ENCODE data around the gene XRCC5. TPM values are rescaled to one million over a fixed set of nuclear protein-coding genes. Genes with fewer than 3 reads are reported as not detected.
A peak's percentile ranks its signal among the peaks of the same experiment; 100 is the strongest.

XRCC5 gene
- 430 and 484 TPM in 2 replicates for total RNA-seq

- peaks cover 42% of the 10 kb centered on the region for H3K36me3 Mint-ChIP-seq (ENCODE audit: low read depth)
- intact Hi-C loops (cut with micrococcal nuclease), result loop anchor here (1.0 kb wide), 4 partner anchors 28 to 1300 kb away; partner anchors contain the start of genes BARD1, PECR, RPL37A and SMARCAL1
- no peaks in the 10 kb centered on the region for H3K9me3 Mint-ChIP-seq
- peaks cover 48% of the 10 kb centered on the region for H3K4me1 Mint-ChIP-seq (ENCODE audit: low read depth)
- peak within 1 kb of the TSS; percentile 98 for H3K27ac Mint-ChIP-seq
- peak; percentile 95 for DNase-seq (ENCODE audit: low spot score)
- H3K27me3 Mint-ChIP-seq (ENCODE audit: insufficient read depth), result no peaks in the 10 kb centered on the region
- H3K4me3 Mint-ChIP-seq, result peak within 1 kb of the TSS; percentile 99
Observed at GRCh38 chr2:216108967-216109921, at the start of gene XRCC5. TSS of gene XRCC5 (plus strand) at chr2:216109348. CDS start at chr2:216109437, 89 bp downstream.

GRCh38 chr2:216064014-216064630 lies 45.0 kb upstream of the XRCC5 start:
- Mint-ChIP-seq H3K9me3 (no peaks in the 10 kb centered on the region), H3K4me3 (no peak overlapping the region), H3K27ac (no peak overlapping the region), H3K27me3 (ENCODE audit: insufficient read depth) (no peaks in the 10 kb centered on the region), H3K36me3 (ENCODE audit: low read depth) (peaks cover 18% of the 10 kb centered on the region), H3K4me1 (ENCODE audit: low read depth) (no peaks in the 10 kb centered on the region)
- DNase-seq (ENCODE audit: low spot score), result no peak
- intact Hi-C loops (cut with micrococcal nuclease), result no loop called here

GRCh38 chr2:216064665-216065064 lies 44.5 kb upstream of the XRCC5 start:
- DNase-seq (ENCODE audit: low spot score), result no peak
- Mint-ChIP-seq H3K4me1 (ENCODE audit: low read depth) (no peaks in the 10 kb centered on the region), H3K27ac (no peak overlapping the region), H3K9me3 (no peaks in the 10 kb centered on the region), H3K36me3 (ENCODE audit: low read depth) (peaks cover 15% of the 10 kb centered on the region), H3K27me3 (ENCODE audit: insufficient read depth) (no peaks in the 10 kb centered on the region), H3K4me3 (no peak overlapping the region)
- intact Hi-C loops (cut with micrococcal nuclease), result no loop called here

- Mint-ChIP-seq H3K4me3 (no peak overlapping the region), H3K4me1 (ENCODE audit: low read depth) (no peaks in the 10 kb centered on the region), H3K36me3 (ENCODE audit: low read depth) (peaks cover 14% of the 10 kb centered on the region), H3K9me3 (no peaks in the 10 kb centered on the region), H3K27ac (no peak overlapping the region), H3K27me3 (ENCODE audit: insufficient read depth) (no peaks in the 10 kb centered on the region)
- intact Hi-C loops (cut with micrococcal nuclease), result no loop called here
- no peak for DNase-seq (ENCODE audit: low spot score)
Observed at GRCh38 chr2:216066230-216066629, 42.9 kb upstream of the XRCC5 start.

- intact Hi-C loops (cut with micrococcal nuclease), result no loop called here
- DNase-seq (ENCODE audit: low spot score), result no peak
- peaks cover 20% of the 10 kb centered on the region for H3K36me3 Mint-ChIP-seq (ENCODE audit: low read depth)
- peaks cover 5% of the 10 kb centered on the region for H3K4me1 Mint-ChIP-seq (ENCODE audit: low read depth)
- H3K27me3 Mint-ChIP-seq (ENCODE audit: insufficient read depth), result no peaks in the 10 kb centered on the region
- H3K9me3 Mint-ChIP-seq, result no peaks in the 10 kb centered on the region
- no peak overlapping the region for H3K27ac Mint-ChIP-seq
- no peak overlapping the region for H3K4me3 Mint-ChIP-seq
Observed at GRCh38 chr2:216069028-216069427, 40.1 kb upstream of the XRCC5 start.

- Mint-ChIP-seq H3K36me3 (ENCODE audit: low read depth) (peaks cover 22% of the 10 kb centered on the region), H3K27me3 (ENCODE audit: insufficient read depth) (no peaks in the 10 kb centered on the region), H3K27ac (no peak overlapping the region), H3K9me3 (no peaks in the 10 kb centered on the region), H3K4me1 (ENCODE audit: low read depth) (peaks cover 17% of the 10 kb centered on the region), H3K4me3 (no peak overlapping the region)
- intact Hi-C loops (cut with micrococcal nuclease), result no loop called here
- DNase-seq (ENCODE audit: low spot score), result no peak
Observed at GRCh38 chr2:216070195-216070594, 39.0 kb upstream of the XRCC5 start.

GRCh38 chr2:216071111-216071851 lies 37.9 kb upstream of the XRCC5 start:
- H3K27me3 Mint-ChIP-seq (ENCODE audit: insufficient read depth), result no peaks in the 10 kb centered on the region
- intact Hi-C loops (cut with micrococcal nuclease), result no loop called here
- no peaks in the 10 kb centered on the region for H3K9me3 Mint-ChIP-seq
- H3K36me3 Mint-ChIP-seq (ENCODE audit: low read depth), result peaks cover 17% of the 10 kb centered on the region
- H3K4me1 Mint-ChIP-seq (ENCODE audit: low read depth), result peaks cover 18% of the 10 kb centered on the region
- H3K4me3 Mint-ChIP-seq, result no peak overlapping the region
- H3K27ac Mint-ChIP-seq, result no peak overlapping the region
- DNase-seq (ENCODE audit: low spot score), result no peak

GRCh38 chr2:216072473-216072872 lies 36.7 kb upstream of the XRCC5 start:
- intact Hi-C loops (cut with micrococcal nuclease), result no loop called here
- Mint-ChIP-seq H3K27ac (no peak overlapping the region), H3K9me3 (no peaks in the 10 kb centered on the region), H3K4me1 (ENCODE audit: low read depth) (peaks cover 18% of the 10 kb centered on the region), H3K36me3 (ENCODE audit: low read depth) (peaks cover 17% of the 10 kb centered on the region), H3K27me3 (ENCODE audit: insufficient read depth) (no peaks in the 10 kb centered on the region), H3K4me3 (no peak overlapping the region)
- no peak for DNase-seq (ENCODE audit: low spot score)

- DNase-seq (ENCODE audit: low spot score), result no peak
- no peak overlapping the region for H3K4me3 Mint-ChIP-seq
- H3K36me3 Mint-ChIP-seq (ENCODE audit: low read depth), result peaks cover 14% of the 10 kb centered on the region
- no peaks in the 10 kb centered on the region for H3K27me3 Mint-ChIP-seq (ENCODE audit: insufficient read depth)
- peaks cover 18% of the 10 kb centered on the region for H3K4me1 Mint-ChIP-seq (ENCODE audit: low read depth)
- intact Hi-C loops (cut with micrococcal nuclease), result no loop called here
- peak overlapping the region; percentile 32 for H3K27ac Mint-ChIP-seq
- H3K9me3 Mint-ChIP-seq, result no peaks in the 10 kb centered on the region
Observed at GRCh38 chr2:216073773-216074172, 35.4 kb upstream of the XRCC5 start.

- DNase-seq (ENCODE audit: low spot score), result no peak
- H3K27ac Mint-ChIP-seq, result peak overlapping the region; percentile 32
Observed at GRCh38 chr2:216074380-216074779, 34.8 kb upstream of the XRCC5 start.

GRCh38 chr2:216074794-216075193 lies 34.4 kb upstream of the XRCC5 start:
- Mint-ChIP-seq H3K9me3 (no peaks in the 10 kb centered on the region), H3K27me3 (ENCODE audit: insufficient read depth) (no peaks in the 10 kb centered on the region), H3K27ac (no peak overlapping the region), H3K4me3 (no peak overlapping the region), H3K36me3 (ENCODE audit: low read depth) (peaks cover 15% of the 10 kb centered on the region), H3K4me1 (ENCODE audit: low read depth) (peaks cover 18% of the 10 kb centered on the region)
- intact Hi-C loops (cut with micrococcal nuclease), result no loop called here
- DNase-seq (ENCODE audit: low spot score), result no peak

More at GRCh38 chr2:216074380-216074779, 34.8 kb upstream of the XRCC5 start:
- Mint-ChIP-seq H3K27me3 (ENCODE audit: insufficient read depth) (no peaks in the 10 kb centered on the region), H3K36me3 (ENCODE audit: low read depth) (peaks cover 15% of the 10 kb centered on the region), H3K4me3 (no peak overlapping the region), H3K9me3 (no peaks in the 10 kb centered on the region), H3K4me1 (ENCODE audit: low read depth) (peaks cover 18% of the 10 kb centered on the region)
- intact Hi-C loops (cut with micrococcal nuclease), result no loop called here

GRCh38 chr2:216075510-216076485 lies 33.4 kb upstream of the XRCC5 start:
- intact Hi-C loops (cut with micrococcal nuclease), result no loop called here
- Mint-ChIP-seq H3K9me3 (no peaks in the 10 kb centered on the region), H3K27me3 (ENCODE audit: insufficient read depth) (no peaks in the 10 kb centered on the region), H3K4me3 (no peak overlapping the region), H3K27ac (no peak overlapping the region), H3K4me1 (ENCODE audit: low read depth) (peaks cover 23% of the 10 kb centered on the region), H3K36me3 (ENCODE audit: low read depth) (peaks cover 17% of the 10 kb centered on the region)
- DNase-seq (ENCODE audit: low spot score), result no peak

Data from activated T-helper 1 cell treated with anti-CD3 and anti-CD28 coated beads, Interleukin-12 subunit alpha, Interleukin-12 subunit beta, Interleukin-2, Interleukin-4 antibody, amounts not matched to agents 30 ng/mL and 10 ng/mL and 1 ng/mL, durations not matched to agents 14 hours and 24 hours and 36 hours (primary cell).